HG03159 (cell line): Measurements from ENCODE around the gene DUSP14.
A peak's percentile ranks its signal among the peaks of the same experiment; 100 is the strongest.
"Not testable (repeated sequence)": the region's sequence is repeated elsewhere in the genome, so short reads cannot be mapped to it uniquely, and the experiment has no call there.

ENCODE experiments used
- ATAC-seq: cut with Tn5 transposase; IDR thresholded peaks from one replicate; pipeline ENCODE4 v1.9.1; 2021; ENCODE audit warnings: mild to moderate bottlenecking, moderate library complexity; ENCODE audit not compliant: unreplicated experiment

Gene DUSP14

DNA sequence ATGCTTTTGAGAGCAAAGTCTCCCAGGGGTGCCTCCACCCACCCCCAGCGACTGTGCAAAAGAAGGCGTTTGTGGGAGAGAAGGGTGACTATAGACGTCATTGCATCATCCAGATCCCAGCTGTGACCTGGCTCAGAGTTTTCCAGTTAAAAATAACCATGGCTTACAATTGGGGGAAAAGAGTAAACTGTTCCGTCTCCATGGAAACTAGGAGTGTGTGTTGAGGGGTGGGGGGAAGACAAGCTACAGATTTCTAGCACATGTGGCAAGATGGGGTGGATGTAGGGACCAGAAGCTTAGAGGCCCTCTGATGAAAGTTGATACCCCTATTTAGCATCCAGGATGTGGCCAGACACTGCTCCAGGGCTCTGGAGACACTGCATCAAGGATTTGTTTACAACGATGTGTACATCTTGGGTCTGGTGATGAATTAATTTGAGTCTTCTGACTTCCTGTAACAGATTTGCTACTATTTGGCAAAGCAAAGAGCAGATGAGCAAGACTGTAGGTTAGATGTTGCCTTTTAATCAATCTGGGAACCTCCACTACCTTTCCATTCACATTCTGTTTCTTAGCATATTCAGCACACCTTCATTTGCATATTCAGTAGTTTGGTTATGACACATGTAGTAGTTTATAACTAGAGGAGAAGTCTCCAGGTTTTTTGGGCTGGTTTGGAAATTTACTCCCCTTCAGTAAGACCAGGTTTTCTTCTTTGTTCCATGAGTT, 6.2 kb upstream of the DUSP14 start:
- no peak for ATAC-seq

DNA sequence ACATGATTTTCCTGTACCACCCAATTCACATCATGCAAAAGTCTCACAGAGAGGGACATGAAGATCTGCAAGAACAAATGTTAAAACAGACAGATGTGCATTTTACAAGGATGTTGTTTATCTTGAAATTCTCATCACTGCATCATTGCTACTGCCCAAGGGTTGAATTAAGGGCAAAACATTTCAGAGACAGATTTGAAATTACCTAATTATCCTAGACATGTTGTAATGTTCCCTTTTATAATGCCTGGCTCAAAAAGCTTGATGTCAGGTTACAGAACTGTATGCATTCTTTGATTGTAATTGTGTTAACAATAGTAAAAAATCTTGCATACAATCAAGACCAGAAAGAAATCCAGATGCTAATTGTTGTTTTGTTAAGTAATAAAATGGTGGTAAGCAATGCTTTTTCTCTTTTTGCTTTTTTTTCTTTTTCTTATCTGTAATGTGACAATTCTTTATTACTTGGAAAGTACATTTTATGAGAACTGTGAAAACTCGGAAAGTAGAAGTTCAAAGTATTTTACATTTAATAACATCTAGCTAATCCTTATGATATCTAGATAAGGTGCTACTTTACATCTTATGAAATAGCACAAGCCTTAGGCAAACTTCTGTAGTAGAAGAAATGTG, 3.6 kb upstream of the DUSP14 start:
- ATAC-seq: no peak

DNA sequence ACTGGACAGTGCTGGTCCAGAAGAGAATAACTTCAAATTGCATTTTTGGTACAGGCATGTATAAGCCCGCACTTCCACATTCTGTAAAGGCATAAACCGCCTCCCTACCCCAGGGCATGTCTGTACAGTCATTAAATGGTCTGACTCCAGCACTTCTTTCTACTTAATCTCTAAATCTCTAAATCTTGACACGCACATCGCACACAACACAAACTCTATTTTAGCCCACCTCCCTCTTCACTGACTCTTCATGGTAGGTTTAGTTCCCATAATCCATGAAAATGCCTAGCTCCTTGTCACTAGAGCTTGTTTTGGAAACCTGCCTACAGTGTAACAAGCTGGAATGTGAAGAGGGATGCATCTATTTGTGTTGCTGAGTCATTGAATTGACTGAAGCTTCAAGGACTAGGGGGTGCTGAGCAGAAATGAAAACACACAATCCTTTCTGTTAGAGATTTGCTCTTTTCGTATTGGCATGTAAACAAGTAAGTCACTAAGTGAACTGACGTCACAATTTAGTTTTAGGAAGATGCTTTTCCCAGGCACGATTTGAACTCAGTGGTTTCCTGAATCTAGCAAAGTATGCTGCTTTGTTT, 1.6 kb upstream of the DUSP14 start:
- no peak for ATAC-seq

DNA sequence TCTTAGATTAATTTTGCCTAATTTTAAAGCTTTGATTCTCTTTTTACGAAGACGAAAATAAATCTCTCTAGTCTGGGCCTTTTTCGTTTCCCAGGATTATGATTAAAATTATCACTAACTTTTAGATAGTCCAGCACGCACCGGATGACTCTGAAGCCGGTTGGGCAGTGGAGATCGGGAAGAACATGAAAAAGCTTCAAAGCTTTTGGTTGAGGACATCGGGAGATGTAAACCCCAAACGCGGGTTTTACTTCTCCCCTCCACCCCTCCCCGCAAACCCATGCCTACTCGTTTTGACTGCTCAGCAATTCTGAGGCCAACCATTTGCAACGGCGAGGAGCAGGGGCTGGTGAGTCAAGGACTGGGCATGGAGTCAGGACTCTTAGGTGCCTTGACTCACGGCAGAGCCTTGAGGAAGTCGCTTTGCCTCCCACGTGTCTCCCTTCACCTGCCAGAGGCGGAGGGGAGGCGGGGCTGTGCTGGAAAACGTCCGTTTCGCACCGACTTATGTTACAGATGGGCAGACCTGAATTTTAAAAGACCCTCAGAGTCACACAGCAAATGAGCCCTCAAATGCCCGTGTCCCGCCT, 989 bp upstream of the DUSP14 start:
- ATAC-seq: no peak

DNA sequence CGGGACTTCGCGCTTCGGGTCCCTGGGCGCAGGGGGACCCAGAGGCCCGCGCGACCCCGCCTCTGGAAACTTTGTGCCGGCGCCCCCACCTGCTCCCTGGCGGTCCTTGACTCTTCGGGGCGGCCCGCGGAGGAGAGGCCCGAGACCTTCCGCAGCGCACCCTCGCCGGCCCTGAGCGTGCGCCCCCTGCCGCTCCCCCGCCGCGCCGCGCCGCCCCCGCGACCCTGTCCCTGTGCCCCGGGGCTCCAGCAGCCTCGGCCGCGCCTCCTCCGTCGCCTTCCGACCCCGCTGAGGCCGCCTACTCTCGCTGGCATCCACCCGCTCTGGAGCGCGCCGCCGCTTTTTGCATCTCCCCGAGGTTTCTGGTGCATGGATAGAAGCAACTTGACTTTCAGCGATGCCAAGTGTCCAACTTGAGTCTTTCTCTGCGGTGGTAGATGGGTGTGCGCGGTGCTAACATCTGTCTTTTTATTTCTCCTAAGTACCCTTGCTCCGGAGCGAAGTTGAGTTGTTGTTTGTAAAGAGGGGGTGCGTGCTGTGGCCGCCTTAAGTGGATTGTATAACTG, 414 bp downstream of the DUSP14 start:
- ATAC-seq: peak; percentile 51

DNA sequence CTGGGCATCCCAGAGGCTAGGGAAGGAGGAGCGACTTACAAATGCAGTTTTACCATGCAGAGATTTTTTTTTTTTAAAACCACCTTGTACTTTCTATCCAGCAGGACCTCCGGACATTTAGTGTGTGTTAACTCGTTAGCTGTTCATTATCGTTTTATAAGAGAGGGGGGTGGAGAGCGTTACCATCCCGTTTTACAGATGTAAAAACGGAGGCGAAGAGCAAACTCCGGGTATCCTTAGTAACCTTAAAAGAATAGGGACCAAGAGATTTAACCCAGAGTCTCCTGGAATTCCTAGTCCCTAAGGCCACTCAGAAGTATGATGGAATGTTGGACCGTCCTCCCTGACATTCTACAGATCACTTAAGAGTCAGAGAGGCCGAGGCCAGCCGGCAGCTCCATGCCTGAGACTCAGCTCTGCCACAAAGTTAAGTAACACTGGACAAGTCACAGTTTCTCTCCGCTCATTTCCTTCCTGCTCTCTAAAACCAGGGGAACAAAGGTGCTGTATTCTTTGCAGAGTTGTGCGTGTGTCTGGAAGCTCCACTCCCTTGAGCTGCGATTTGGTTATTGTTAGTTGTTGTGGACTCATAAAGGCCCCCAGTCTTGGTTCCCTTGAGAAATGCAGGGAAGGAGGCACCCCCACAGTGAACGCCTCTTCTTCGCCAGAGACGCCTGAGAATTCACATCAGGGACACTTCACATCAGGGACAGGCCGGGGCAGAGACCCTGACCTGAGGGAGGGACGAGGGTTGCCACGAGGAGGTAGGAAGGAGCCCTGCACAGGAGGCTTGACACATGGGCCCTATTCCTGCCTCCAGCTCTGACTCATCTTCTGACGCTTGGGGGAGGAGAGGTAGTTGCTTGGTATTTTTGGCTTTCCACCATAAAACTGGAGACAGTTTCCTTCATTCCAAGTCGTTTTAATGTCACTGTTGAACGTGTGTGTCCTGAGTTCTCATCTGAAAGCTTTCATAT, 1.2 kb downstream of the DUSP14 start:
- no peak for ATAC-seq

DNA sequence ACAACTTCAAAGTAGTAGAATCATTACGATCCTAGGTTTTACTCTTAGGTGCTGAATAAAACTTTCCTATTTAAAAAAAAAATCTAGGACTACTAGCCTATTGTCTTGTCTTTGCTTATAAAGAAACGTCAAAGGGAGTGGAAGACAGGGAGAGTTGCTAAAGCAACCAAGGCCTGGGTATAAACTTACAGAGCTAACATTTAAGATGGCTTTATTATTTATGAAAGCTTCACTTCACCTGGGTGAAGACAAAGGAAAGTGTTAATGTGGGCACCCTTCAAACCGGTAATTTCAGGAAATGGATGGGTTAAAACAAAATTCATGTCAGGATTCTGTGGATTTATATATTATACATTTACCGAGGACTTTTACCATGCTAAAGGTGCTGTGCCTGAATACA, 2.5 kb downstream of the DUSP14 start:
- no peak for ATAC-seq

DNA sequence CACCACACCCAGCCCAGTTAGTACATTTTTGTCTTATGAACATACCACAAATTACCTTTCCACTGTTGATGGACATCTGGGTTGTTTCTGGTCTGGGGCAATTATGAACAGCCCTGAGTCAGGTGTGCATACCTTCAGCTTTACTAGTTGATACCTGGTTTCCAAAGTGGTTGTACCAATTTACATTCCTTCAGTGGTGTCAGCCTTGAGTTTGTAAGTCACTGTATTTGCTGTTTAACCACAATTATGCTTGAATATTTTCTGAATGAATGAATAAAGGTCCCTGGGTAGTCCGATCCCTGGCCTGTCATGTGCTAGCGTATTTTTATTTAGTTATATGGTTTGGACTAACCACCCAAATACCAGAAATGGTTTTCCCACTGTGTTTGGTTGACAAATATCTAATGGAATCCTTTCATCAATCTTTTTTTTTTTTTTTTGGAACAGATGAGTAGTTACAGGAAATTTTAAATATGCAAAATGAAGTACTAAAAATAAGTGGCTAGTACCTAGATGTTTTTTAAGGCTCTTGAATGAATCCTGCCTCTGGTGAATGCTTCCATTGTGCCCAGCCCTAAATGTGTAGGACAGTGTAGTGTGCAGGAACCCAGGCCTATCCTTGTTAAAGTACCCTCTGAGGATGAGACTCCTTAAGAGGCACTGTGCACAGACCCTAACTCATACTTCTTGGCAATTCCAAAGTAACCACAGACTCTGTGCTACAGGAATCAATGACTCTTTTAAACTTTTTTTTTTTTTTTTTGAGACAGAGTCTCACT, 3.7 kb downstream of the DUSP14 start:
- no peak for ATAC-seq

DNA sequence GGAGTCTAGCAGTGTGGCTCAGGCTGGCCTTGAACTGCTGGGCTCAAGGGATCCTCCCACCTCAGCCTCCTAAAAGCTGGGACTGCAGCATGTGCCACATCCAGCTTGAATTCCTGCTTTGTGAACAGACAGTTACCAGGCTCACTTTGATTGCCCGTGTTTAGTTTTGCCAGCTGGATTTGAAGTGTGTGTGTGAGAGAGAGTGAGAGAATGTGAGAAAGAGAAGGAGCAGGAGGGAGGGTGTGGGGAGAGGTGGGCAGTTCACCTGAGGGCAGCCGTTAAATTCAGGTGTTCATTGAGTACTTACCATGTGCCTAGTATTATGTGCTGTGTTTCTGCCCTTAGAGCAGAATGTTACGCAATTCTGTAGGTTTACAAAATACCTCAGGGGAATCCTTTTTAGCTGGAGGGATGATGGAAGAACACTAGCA, 4.7 kb downstream of the DUSP14 start:
- ATAC-seq: no peak

DNA sequence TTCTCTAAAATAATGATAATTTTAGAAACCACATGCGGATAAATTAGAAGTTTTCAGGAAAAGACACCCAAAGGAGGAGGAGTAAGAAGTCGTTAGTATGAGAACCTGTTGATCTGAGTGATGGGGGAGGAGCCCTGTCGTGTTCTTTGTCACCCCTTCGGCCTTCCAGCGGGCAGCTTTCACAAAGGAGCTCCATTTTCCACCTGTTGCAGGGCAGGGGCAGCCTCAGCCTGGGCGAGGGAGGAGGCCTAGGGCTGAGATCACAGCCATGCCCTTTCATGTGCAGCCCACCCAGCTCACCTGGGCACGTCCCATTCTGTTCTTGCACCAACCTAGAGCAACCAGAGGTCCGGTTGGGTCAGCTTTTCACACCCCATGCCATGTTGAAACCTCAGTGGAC, 5.3 kb downstream of the DUSP14 start:
- no peak for ATAC-seq

DNA sequence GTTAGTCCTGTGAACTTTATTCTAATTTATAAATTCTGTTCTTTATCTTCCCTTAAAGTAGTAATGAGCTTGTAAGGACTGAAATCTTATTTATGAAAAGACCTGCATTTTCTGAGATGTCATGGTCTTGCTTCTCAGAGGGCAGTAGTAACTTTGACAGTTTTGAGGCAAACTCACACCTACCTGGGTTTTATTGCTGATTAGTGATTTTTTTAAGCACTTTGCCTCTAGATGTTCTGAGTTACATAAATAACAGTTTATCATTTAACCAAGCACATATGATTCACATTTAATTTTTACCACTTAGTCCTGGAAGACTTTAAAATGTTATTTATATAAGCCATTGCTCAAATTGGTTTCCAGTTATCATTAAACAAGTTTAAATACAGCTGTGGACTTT, 10.7 kb downstream of the DUSP14 start:
- no peak for ATAC-seq

DNA sequence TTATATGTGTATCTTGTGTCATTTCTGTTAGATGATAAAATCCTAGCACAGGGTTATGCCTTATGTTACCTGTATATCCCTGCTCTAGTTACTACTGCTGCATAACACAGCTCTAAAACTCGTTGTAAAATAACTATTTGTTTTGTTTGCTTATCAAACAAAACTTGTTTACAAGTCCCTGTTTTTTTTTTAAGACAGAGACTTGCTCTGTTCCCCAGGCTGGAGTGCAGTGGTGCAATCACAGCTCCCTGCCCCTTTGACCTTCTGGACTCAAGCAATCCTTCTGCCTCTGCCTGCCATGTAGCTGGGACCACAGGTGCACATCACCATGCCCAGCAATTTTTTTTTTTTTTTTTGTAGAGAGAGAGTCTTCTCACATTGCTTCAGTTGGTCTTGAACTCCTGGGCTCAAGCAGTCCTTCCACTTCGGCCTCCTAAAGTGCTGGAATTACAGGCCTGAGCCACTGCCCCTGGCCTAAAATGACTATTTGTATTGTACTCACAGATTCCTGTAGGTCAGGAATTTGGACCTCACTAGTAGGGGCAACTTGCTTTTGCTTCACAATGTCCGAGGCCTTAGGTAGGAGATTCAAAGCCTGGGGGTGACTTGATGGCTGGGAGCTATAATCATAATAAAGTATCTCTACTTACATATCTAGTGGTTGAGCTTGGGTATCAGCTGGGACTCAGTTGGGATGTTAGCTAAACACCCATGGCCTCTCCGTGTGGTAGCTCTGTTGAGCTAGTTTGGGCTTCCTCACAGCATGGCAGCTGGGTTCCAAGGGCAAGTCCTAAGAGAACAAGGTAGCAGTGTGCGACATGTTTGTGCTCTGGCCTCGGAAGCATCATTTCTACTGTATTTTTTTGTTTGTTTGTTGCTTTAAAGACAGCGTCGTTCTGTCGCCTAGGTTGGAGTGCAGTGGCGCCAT, 12.6 kb downstream of the DUSP14 start:
- no peak for ATAC-seq

DNA sequence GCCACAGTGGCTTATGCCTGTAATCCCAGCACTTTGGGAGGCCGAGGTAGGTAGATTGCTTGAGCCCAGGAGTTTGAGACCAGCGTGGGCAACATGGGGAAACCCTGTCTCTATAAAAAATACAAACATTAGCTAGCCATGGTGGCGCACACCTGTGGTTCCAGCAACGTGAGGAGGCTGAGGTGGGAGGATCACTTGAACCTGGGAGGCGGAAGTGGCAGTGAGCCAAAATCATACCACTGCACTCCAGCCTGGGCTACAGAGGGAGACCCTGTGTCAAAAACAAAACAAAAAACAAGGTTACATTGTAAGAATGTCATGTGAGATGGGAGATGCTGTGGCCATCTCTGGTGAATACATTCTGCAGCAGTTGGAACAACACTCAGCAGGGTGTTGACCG, 13.5 kb downstream of the DUSP14 start:
- ATAC-seq: no peak

DNA sequence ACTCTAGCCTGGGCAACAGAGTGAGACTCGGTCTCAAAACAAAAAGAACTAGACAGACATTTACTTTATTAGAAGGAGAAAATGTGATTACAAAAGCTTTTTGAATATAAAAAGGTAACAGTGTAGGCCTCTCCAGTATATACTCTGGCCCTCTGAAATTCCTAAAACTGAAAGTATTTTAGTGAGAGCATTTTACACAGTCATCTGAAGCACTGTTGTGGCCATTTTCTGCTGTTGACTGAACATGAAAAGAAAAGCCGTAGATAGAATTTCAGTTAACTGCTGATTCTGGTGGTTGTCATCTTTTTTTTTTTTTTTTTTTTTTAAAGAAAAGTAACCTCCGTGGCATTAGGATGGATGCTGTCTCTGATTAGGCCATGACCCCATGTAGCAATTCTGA, 15.6 kb downstream of the DUSP14 start:
- no peak for ATAC-seq

DNA sequence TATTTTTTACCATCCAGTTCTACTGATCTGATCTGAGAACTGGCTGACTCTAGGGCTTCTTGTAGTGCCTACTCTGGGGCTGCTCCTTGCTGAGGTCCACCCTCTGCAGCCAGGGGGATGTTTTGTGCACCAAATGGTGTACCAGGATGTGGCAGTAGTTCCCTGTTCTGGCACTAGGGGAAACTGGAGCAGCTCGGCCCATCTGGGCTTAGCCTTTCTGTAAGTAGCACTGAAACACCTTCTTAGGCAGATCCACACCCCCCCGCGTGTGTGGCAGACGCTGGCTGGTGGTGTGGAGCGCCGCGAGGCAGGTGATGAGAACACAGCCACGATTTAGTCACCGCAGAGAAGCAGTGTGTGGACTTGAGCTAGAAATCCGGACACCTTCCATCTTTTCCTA, 17.0 kb downstream of the DUSP14 start:
- ATAC-seq: no peak

DNA sequence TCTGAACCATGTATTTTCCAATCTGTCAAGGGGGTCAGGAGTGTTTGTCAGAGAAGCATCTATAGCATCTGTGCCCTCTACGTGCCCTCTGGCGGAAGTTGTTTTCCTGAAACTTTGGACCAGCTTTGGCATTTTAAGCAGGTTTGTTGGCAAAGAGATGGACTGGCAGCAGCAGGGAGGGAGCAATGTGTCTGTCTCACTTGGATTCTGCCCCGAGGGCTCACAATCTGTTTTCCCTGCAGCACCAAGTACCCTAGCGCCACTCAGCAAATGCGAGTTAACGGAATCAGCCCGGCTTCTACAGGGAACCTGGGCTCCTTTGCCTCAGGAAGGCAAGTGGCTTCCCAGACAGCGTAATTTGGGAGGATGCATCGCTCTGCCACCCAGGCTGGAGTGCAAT, 17.4 kb downstream of the DUSP14 start:
- no peak for ATAC-seq

DNA sequence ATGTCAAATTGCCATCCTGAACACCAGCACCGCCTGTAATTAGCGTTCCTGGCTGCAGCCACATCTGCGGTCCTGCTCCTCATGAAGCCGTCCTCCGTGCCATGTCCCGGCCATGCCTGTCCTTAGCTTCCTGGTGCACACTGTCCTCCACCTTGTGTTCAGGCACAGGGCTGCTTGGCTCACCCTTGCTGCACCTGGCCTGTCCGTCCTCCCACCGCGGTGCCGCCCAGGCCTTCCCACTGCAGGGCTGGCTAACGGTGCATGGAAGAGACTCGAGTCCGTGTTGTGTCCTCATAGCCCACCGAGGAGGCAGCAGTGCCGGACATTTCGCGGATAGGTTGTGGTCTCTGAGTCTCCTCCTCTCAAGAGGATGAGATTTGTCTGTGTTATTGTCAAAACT, 20.4 kb downstream of the DUSP14 start:
- no peak for ATAC-seq

DNA sequence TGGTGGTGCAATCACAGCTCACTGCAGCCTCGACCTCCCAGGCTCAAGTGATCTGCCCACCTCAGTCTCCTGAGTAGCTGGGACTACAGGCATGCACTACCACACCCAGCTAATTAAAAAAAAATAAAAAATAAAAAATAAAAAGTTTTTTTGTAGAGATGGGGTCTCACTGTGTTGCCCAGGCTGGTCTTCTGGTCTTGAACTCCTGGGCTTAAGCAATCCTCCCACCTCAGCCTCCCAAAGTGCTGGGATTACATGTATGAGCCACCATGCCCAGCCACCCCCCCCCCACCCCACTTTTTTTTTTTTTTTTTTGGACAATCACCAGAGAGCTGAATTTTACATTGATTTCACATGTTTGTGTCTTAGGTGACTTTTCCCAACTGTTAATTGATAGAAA, 22.0 kb downstream of the DUSP14 start:
- ATAC-seq: not testable (repeated sequence)
